ENCODE measurements around the gene ATXN1.
A peak's percentile ranks its signal among the peaks of the same experiment; 100 is the strongest.

Gene ATXN1

DNA sequence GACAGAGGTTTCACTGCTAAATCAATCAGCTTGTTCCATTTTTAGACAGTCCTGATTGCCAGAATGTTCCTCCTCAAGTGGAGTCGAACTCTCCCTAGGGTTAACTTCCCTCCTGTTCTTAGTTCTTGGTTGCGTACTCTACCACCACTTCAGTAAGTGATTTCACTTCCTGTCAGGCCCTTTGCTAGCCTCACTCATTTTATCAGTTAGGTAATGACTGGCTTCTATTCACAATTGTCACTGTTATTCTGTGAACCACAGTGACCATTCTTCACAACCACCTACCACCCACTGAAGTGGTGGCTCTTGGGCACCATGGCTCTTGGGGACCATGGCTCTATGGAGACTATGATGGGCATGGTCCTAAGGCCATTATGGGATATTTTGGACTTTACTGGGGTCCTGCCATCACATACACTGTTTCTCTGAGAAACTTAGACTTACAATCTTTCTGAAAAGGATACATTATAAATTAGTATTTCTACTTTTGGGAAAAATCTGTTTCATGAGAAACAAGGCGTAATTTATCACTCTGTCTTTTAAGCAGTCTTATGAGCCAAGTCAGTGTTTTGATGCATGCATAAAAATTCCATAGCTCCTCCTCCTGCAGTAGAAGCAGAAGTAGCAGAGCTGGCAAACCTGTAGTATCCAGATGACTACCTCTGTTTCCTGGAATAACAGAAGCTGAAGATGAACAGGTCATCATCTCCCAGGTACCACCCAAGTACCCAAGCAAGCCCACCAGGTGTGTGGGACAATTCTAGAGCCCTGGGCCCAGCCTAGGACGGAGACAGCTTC, 66.3 kb downstream of the ATXN1 start:
- DNase-seq: no peak

DNA sequence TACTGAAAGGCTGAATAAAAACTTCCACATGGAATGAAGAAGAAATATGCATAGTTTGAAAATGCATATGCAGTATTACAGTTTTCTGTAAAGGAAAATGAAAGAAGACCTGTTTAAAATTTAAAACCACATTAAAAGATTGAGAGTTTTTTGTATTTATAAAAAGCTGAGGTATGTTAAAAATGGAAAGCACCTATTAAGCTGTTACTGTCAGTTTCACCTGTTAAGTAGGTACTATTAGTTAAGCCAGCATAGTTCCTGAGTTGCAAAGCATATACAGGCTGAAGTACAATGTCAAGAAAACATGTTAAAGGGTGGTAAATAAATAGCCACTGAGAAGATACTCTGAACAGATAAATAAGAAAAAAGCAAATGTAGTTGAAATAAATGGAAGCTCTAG, 69.9 kb downstream of the ATXN1 start:
- no peak for DNase-seq

DNA sequence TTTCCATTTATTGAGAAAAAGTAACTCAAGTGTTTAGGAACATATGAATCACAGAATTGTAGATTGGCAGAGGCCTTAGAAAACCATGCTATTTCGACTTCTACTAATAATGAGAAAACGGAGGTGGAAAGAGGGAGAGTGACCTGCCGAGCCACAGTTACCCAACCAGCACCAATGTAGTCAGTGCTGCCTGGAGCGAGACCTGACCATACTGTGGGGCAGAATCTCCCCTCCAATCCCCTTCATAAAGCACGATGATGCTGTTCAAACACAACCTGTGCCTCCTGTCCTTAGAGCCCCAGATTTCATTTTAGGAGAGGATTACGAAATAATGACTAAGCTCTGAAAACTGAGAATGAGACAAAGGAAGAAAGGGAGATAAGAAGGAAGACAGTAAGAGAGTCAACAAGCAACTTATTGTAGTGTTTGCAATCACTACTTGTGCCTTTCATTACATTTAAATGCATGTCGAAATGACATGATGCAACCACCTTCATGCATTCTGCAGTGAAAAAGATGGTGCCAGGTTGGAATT, 70.6 kb downstream of the ATXN1 start:
- no peak for DNase-seq

DNA sequence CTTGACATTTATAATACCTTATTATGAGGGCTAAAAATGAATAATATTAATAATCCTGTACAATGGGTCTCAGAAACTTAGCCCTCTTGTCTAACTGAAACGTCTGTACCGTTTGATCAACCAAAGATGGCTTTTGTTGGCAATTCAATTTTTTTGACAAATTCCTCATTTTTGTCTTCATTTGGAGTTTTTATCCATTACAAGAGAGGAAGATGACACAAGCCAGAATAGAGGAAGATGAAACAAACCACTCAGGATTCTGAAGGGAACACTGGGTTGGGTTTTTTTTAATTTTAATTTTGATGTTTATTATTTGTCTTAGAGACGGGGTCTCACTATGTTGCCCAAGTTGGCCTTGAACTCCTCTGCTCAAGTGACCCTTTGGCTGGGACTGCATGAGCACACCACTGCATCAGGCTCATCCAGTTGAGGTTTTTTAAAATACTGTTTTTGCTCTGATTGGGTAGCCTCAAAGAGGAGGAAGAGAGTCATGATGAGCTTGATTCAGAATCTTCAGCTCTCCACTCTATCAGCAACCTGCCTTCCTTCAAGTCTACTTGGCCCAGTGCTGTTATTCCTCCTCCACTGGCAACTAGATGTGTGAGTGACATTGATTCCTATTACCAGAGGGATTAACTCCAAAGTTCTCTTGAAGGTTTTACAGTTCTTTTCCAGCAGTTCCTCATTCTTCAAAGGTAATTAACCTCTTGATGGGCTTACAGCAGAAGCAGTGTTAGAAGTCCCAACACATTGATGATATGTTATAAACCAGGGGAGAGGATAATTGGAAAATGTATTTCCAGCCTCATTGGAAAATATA, 71.3 kb downstream of the ATXN1 start:
- DNase-seq: no peak

DNA sequence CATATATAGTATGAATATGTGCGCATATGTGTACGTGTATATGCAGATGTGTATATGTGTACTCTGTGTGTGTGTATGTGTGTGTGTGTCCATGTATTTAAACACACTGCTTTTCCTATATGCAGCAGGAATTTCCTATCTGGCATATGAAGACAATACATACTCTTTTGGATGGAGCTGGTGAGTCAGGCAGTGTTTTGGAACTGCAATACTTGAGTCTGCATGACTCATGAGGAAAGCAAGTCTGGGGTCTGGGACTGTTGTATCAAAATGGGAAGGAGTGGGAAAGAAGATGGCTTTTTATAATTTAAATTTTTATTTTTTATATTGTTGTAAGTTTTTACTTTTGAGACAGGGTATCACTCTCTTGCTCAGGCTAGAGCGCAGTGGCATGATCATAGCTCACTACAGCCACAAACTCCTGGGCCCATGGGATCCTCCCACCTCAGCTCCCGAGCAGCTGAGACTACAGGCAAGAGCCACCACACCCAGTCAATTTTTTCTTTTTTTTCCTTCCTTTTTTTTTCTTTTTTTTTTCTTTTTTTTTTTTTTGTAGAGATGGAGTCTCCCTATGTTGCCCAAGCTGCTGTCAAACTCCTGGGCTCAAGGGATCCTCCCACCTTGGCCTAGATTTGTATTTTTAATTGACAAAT, 72.2 kb downstream of the ATXN1 start:
- no peak for DNase-seq

DNA sequence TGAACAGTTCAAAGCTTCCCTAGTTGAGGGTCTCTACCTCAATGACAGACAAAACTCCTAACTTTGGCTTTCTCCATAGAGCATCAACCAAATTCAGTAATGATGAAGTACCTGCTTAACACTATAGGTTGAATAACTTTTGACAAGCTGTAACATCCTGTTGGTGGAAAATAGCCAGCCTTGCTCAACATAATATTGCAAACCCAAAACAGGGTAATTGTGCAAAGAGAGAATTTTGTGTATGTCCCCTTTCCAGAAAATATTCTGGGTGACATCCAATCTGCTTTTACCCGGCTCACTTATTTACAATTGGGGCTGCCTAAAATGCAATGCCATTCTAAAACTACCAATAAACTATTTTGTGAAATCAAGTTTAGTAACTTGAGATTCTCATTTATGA, 72.8 kb downstream of the ATXN1 start:
- no peak for DNase-seq

DNA sequence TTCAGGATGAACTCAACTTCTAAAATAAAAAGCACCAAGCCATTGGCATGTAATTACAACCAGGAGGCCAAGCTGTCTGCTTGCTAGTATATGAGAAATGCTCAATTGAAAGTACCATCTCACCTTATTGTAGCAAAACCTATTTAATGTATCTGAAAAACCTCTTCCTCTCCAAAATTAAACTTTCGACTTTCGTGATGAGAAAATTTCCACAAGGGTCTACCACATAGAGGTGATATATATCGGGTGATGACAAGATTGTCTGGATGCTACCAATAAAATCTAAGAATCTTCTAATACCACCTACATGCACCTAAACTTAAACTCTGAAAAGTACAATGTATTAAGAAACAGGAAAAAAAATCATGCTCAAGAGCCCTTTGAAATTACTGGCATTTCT, 74.2 kb downstream of the ATXN1 start:
- DNase-seq: no peak

DNA sequence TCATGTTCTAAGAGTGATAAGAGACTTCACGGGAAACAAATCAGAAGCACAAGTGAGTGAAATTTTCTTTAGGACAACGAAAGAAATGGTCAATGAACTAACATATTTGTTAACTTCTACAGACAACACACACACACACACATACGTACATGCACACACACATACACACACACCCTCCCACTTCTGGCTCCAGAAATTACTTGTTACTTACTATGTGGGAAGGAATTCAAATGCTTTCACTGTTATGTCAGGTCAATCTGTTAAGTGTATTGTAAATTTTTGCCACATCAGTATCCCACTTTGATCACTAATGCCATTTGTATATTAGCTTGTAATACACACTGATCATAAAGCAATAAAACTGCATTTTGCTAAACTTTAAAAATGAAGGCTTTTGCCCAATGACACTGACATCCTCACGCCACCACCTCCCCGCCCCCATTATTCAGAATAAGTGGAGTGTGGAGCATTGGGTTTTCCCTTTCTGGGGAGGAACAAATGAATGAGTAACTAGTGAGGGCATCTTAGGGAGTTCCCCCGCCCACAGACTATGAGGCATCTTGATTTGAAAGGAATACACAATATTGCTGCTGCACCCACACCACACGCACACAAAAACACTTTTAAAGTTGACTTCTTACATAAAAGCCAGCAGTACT, 76.2 kb downstream of the ATXN1 start:
- peak; percentile 38 for DNase-seq

DNA sequence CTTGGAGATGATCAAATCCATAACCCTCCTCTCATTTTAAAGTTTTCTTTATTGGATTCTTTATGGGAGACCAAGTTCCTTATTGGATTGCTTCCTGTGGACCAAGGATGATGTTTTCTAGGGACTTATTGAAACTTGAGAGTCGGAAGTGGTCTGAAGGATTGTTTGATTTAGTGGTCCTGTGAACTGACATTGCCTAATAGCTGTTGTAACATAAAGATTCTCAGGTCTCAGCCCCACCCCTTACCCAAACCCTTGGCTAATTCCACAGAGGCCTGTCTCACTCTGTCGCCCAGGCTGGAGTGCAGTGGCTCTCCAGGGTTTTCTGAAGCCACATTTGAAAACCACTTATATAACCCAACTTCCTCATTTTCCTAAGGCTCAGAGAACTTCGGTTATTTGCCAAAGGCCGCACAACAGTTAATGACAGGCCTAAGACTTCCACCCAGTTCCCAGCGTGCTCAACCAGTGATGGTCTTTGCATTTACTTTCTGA, 77.0 kb downstream of the ATXN1 start:
- DNase-seq: no peak

DNA sequence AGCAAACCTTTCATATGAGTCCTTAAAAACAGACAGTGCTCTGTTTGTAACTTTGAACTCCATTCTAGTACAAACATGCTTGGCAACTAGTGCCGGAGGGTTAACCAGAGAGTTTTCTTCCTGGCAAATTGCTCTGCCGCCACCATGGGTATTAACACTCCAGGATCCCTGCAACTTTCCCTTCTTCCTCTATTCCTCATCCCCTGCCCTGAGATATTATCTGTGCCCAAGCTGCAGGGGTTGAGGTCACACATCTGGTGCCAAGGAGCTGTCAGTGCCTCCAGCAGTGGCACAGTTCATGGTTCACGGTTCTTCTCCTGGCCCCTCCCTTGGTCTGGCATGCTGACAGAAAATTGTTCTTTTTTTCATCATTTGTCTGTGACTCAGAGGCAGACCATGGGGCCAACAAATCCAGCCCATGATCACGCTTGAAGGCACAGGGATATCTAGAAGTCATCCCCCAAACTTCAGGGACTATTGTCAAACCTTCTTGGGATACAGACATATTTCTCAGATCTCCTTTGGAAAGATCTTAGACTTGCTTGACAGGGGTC, 77.5 kb downstream of the ATXN1 start:
- DNase-seq: no peak

DNA sequence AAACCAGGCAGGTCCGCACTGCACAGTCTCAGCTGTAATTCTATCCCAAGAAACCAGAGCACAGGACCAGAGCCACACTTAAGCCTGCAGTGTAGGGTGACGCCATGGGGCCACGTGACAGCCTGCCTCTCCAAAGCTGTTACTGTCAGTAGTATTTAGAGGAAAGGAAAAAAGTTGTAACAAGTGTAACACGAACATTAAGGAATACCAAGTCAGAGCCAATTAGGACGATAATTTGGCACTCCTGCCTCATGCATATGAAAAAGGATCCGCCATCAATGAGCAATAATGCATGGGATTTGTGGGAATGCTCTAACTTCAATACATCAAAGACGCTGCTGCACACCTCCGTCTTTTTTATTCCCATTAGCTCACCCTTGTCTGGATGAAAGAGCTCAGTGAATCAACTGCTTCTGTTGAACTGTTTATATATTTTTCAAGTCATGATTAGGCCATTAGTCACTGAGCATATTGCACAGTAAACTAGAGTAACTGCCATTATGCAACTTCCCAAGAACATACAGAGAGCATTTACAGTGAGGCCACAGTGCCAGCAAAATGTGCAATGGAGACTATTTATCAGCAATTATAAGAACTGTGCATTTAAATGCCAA, 79.9 kb downstream of the ATXN1 start:
- no peak for DNase-seq

DNA sequence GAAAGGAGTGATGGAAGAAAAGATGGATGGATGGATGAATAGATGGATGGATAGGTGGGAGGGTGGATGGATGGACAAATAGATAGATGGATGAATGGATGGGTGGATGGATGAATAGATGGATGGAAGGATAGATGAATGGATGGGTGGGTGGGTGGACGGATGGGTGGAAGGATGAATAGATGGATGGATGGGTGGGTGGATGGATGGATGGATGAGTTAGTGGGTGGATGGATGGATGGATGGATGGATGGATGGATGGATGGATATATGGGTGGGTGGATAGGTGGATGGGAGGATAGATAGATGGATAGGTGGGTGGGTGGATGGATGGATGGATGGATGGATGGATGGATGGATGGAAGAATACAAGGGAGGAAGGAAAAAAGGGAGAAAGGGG, 82.2 kb downstream of the ATXN1 start:
- DNase-seq: no peak

DNA sequence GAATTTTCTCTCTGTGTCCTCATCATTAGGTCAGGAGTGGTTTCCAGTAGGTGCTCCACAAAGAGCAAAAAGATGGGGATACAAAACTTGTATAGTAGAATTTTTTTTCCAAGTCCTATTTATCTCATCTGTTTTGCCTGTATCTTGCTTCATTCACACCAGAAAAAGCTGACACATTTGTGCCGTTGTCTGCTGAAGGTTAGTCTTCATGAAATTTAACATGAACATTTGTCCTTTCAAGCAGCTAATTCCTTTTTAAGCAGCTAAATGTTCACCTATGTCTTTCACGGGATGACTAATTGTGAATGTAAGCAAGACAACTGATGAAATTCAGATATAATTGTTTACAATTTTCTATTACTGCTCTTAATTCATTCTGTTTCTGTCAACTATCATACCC, 83.8 kb downstream of the ATXN1 start:
- DNase-seq: no peak

DNA sequence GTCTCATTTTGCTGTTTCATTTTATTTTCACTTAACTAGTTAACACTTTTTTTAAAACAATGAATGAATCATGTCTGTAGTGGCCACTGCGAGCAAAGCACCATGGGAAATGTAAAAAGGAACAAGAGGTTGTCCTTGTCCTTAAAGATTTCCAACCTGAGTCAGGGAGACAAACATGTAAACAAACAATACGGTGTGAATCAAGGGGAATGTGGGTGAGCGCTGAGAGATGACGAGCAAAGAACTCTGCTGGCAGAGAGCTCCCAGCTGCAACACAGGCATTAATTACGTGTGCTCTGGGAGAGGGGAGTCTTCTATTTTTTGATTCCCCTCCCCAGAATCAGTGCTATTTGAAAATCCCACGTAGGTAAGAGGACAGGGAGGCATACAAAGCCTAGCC, 84.3 kb downstream of the ATXN1 start:
- no peak for DNase-seq

DNA sequence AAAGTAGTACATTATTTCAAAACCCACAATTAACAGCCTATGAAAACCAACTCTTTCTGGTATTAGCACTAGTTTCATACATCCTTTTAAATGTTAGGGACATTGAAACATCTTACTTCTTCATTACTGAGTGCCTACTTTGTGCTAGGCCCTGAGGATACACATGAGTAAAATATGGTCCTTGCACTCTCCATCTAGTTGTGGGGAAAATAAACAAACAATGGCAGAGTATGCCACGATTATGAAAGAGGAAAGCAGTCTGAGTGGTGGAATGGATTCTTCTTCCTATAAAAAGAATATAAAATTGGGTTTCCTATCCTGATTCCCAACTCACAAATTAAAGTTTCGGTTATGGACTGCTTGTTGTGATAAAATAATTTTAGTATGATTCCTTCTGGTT, 84.9 kb downstream of the ATXN1 start:
- no peak for DNase-seq

DNA sequence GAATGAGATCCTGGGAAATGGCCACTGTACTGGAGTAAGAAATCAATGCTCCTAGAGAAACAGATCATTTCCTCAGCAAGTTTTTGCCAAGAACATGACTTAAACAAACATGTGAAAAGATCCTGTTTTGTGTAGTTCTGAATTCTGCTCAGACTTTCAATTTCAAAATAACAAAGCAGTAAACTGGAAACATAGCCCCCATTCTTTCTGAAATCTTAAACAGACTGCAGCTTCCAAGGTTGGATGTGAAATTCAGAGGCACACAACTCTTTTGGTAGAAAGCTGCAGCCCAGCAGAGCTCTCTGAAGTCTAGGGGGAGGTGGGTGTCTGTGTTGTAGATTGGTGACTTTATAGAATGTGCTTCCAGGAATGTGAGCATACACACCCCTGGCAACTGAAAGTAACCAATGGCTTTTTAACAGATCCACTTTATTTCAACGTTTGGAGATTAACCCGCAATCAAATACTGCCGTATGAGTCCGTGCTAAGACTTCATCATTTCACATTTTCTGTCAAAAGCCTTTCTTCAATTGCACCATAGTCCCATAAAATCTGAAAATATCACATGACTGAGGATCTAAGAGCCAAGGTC, 86.4 kb downstream of the ATXN1 start:
- DNase-seq: no peak

DNA sequence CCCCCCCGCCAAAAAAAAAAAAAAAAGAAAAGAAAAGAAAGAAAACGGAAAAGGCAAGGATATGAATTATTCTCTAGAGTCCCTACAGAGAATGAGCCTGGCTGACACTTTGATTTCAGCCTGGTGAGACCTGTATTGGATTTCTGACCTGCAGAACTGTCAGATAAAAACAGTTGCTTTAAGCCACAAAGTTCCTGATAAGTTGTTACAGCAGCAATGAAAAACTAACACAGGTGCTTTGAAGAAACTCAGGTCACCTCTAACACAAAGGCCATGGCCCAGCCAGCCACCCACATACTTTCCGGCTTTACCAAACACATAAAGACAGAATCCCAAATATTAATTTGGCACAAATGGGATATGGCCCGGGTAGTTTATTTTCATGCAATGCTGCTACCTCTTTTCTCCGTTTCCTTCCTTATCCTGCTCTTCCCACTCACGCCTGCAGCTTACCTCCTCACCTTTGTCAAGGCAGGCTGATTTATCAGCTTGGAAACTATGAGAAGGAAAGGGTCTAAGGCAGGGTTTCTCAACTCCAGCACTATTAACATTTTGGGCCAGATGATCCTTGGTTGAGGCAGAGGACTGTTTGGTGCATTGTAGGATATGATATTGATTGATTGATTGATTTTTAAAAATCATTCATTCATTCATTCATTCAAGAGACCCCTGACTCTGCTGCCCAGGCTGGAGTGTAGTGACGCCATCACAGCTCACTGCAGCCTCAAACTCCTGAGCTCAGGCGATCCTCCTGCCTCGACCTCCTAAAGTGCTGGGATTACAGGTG, 88.1 kb downstream of the ATXN1 start:
- DNase-seq: no peak

DNA sequence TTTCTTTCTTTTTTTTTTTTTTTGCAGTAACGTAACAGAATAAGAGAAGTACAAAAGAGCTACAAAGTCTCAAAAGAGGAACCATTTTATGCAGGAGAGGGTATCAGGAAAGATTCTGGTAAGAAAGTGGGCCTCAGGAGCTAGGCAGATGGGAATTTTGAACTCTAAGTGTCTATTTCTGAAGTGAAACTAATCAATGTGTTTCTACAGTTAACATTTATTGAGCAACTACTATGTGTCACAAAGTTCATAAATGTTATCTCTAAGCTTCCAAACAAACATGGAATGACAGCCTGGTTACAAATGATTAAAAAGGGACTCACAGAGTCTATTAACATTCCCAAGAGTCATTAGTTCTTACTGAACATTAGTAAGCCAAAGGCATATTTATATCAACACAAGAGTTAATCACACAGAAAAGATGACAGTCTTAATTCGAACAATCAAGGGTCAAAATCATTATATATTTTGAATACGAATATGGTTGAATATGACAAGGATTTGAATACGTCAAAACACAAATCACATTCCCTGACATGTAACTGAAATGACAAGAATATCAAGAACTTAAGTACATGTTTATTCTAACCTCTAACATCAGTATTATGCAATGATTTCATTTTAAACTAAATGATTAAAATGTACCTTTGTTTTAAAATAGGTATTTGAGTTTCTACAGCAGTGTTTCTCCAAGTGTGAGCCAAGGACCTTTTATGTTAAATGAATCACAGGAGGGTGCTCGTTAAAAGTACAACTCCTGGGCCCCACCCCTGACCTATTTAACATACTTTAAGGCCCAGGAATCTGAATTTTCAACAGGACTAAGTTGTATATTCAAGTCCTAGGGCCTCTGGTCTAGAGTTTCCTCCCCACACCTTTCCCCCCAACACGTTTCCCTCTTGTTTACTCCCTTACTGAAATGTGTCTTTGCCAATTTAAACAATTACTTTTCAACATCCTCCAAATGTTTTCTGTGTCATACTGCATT, 89.7 kb downstream of the ATXN1 start:
- no peak for DNase-seq

DNA sequence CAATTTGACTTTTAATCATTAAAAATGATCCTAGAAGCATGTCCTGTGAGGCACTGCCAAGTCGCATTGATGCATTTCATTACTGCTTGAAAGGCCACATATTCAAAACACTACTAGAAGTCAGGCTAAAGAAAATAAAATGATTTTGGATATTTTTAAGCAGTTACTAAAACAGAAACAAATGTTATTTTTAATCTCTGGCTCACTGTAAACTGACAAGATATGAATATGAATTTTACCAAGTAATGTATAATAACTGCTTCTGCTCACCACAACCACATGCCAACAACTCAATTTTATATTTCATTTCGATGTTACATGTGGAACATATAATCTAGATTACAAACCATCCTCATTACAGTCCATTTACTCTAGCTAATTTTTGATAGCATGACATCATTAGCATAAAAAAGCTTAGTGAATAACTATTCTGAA, 90.6 kb downstream of the ATXN1 start:
- no peak for DNase-seq

All from activated CD4-positive, alpha-beta T cell treated with anti-CD3 and anti-CD28 coated beads for 1 hour (primary cell).